ENCODE data around the gene SKAP2.

GRCh38 chr7:26704036-26704435 is 160.4 kb downstream of the SKAP2 start:
- no peak for TF ChIP-seq POLR2AphosphoS5 (IDR thresholded peaks at IDR 0.05; ENCODE audit: insufficient read depth in 1 of 2, low read depth in 1 of 2)
- no peak for TF ChIP-seq CTCF (IDR thresholded peaks at IDR 0.05)
